Stimulated activated CD4-positive, alpha-beta T cell treated with anti-CD3 and anti-CD28 coated beads, Interleukin-1b, Interleukin-23, amount 100 ng/mL, for 48 hours (primary cell): Measurements from ENCODE around the gene CNN2.

ENCODE experiments used
- DNase-seq: peaks from one replicate; pipeline ENCODE4 v3.0.0-alpha.2; 2020

Gene CNN2

GRCh38 chr19:1084024-1084868 lies 57.8 kb downstream of the CNN2 start:
- DNase-seq, result no peak

- no peak for DNase-seq
These were observed 58.7 kb downstream of the CNN2 start for GRCh38 chr19:1085053-1085658.

GRCh38 chr19:1085676-1086442 lies 59.5 kb downstream of the CNN2 start:
- no peak for DNase-seq

- no peak for DNase-seq
These were observed 60.2 kb downstream of the CNN2 start for GRCh38 chr19:1086613-1087012.

- DNase-seq, result no peak
These were observed 61.5 kb downstream of the CNN2 start for GRCh38 chr19:1087813-1088415.

- DNase-seq, result no peak
These were observed 62.1 kb downstream of the CNN2 start for GRCh38 chr19:1088416-1089010.
